Erythroblast (primary cell): ENCODE measurements around the gene TNFAIP8.

Experiments
- GATA1 ChIP-seq: IDR thresholded peaks from 2 replicates; pipeline ENCODE4 v1.6.1; 2011; ENCODE audit warnings: low read depth, mild to moderate bottlenecking, control low read depth, low read length, moderate library complexity
- POLR2A ChIP-seq: IDR thresholded peaks from 2 replicates; pipeline ENCODE4 v1.6.1; 2011; ENCODE audit warnings: mild to moderate bottlenecking, low read length

DNA sequence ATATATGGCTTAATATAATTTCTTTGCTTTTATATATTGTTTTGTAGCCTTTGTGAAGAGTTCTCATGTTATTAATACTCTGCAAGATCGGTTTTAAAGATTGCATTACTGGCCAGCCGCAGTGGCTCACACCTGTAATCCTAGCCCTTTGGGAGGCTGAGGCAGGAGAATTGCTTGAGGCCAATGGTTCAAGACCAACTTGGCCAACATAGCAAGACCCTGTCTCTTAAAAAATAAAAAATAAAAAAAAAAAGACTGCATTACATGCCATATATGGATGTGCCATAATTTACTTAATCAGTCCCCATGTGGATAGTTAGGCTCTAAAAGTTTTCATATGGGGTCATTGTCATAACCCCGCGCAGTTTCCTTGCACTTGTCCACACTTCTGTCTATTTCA is 31.0 kb upstream of the TNFAIP8 start:
- TF ChIP-seq POLR2A (no peak), GATA1 (no peak)
